GM19438 (cell line): ENCODE results near the gene ATXN7L3.

Source experiments
- ATAC-seq: cut with Tn5 transposase; IDR thresholded peaks from one replicate; pipeline ENCODE4 v1.9.1; 2021; ENCODE audit warnings: low read depth; ENCODE audit not compliant: unreplicated experiment

ATXN7L3 gene

GRCh38 chr17:44203731-44204440 is 4.2 kb upstream of the ATXN7L3 start:
- ATAC-seq, result no peak

DNA sequence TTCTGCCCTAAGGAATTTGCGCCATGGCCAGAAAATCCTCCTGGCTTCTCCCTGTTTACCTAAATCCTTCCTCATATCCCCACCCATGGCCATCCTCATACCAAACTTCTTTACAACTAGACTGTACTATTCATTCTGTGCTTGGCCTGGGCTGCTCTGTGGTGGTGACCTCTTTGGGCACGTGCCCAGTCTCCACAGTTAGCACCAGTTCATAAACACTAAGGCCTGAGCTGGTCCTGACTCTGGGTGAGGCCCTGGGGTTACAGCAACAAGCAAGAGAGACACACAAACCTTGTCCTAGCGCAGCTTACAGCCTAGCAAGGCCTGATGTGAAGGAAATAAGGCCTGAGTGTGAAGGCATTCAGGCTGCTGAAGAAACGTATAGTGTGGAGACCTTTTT is 3.1 kb upstream of the ATXN7L3 start:
- ATAC-seq, result no peak

- no peak for ATAC-seq
These were observed 933 bp upstream of the ATXN7L3 start for GRCh38 chr17:44200478-44201155.

DNA sequence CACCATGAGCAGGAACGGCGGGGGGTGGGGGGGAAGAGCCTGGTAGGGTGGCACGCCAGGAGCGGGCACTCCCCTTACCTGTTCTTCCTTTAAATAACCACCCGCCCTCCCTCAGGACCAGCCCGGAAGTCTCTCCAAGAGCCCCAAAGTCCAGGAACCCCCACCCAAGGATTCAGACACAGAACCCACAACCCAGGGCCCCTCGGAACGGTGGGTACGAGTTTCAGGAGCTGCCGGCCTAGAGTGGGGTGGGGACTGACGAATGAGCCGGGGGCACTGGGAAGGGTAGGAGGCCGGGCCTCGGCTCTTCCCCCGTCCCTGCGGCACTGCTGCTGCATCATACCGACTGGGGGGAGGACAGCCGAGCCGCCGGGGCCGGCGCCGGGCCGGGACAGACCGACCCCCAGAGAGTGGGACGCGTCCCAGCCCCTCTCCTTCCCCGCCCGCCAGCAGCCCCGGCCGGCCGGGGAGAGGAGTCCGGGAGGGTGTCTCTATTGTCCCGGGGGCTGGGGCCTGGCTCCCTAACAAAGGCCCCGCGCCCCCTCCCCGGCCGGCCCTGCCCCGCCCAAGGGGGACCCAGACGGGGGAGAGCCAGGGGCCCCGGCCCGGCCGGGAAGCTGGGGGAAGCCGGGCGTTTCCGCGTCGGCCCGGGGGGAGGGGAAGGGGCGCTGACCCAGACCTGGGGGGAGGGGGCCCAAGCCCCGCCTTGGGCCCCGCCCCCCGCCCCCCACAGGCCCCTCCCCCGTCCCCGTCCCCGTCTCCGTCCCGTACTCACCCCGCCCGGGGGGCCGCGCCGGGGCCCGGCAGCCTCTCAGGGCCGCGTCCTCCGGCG is 747 bp downstream of the ATXN7L3 start:
- ATAC-seq, result peak; percentile 9

DNA sequence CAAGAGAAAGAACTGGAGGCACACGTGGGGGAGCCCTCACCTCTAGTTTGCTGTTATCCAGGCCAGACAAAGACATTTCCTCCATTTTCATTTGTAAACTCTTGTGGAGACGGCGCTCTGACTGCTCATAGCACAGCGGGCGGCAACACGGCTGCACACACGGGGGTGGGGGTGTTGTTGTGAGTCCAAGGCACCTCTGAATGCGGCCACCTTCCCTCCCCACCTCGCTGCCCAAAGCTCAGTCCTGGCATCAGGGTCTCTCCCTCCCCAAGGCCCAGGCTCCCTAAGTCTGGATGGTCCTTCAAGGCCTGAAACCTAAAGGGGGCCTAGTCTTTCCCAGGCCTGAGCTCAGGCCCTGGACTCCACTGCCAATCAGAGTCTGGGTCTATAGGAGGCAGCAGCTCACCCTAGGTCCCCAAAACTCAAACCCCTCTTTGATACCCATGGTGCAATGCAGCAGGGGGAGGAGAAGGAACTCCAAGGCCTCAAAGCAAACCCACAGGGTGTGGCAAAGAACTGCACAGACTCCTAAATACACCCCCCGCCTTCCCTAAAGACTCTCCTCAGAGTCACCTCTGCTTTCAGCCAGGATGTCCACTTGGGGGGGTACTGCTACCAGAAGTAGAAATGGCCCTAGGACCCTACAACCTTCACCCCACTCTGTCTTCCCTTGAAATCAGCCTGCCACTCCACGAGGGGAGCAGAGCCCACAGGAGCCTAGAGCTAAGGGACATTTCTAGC is 1.5 kb downstream of the ATXN7L3 start:
- no peak for ATAC-seq

- no peak for ATAC-seq
These were observed 2.6 kb downstream of the ATXN7L3 start for GRCh38 chr17:44197107-44197506.

DNA sequence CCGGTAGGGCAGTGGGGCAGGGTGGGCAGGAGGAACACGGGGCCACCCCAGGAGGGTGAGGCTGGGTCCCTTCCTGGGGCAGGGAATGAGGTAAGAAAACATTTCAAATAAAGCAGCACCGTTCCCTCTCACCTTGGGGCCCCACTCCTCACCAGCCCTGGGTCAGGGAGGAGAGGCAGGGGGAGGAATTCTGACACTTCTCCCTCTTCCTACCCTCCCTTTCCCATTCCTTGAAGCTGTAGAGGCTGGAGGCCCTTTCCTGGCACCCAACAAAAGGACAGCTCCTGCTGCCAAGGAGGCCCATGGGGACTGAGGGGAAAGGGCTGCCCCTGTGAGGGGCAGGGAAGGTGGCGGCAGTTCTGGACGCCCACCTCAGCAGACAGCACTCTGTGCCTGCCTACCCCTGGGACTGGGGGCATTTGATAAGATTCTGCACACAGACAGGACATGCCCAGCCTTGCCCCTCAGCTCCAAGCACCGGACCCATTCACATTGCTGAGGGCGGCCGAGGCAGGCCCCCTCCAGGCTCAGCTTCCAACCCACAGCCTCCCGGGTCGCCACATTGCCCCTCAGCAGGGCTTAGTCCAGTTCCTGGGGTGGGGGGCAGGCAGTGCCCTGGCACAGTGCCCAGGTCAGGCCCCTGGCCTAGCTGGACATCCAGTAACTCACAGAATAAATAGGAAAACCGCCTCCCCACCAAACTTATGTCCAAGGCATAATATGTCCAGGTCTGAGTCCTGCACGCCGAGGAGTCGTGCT is 6.2 kb downstream of the ATXN7L3 start:
- no peak for ATAC-seq

DNA sequence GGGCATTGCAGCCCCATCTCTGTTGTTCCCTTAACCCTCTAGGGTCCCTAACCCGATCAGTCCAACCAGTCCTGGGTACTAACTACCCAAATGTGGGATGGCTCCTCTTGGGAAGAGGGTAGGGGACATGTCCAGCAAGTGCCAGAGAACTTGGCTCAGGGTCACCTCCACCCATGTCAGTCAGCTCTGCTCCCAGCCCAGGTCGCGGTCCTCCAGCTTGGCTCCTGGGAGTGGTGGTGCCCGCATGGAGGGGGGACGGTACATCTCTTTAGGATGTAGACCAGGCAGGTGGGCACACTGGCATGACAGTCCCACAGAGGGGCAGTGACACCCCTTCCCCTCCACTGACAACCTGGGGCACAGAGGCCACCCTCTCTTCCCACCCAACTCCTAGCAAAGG is 6.9 kb downstream of the ATXN7L3 start:
- no peak for ATAC-seq

- no peak for ATAC-seq
These were observed 7.7 kb downstream of the ATXN7L3 start for GRCh38 chr17:44191941-44192496.

DNA sequence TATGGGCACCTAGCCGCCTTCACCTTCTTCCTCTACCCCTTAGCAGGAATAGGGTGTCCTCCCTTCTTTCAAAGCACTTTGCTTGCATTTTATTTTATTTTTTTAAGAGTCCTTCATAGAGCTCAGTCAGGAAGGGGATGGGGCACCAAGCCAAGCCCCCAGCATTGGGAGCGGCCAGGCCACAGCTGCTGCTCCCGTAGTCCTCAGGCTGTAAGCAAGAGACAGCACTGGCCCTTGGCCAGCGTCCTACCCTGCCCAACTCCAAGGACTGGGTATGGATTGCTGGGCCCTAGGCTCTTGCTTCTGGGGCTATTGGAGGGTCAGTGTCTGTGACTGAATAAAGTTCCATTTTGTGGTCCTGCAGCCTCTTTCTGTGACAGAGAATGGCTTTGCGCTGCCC is 8.3 kb downstream of the ATXN7L3 start:
- no peak for ATAC-seq

- ATAC-seq, result no peak
These were observed 9.2 kb downstream of the ATXN7L3 start for GRCh38 chr17:44190481-44190880.

- ATAC-seq, result no peak
These were observed 10.9 kb downstream of the ATXN7L3 start for GRCh38 chr17:44188576-44189403.

DNA sequence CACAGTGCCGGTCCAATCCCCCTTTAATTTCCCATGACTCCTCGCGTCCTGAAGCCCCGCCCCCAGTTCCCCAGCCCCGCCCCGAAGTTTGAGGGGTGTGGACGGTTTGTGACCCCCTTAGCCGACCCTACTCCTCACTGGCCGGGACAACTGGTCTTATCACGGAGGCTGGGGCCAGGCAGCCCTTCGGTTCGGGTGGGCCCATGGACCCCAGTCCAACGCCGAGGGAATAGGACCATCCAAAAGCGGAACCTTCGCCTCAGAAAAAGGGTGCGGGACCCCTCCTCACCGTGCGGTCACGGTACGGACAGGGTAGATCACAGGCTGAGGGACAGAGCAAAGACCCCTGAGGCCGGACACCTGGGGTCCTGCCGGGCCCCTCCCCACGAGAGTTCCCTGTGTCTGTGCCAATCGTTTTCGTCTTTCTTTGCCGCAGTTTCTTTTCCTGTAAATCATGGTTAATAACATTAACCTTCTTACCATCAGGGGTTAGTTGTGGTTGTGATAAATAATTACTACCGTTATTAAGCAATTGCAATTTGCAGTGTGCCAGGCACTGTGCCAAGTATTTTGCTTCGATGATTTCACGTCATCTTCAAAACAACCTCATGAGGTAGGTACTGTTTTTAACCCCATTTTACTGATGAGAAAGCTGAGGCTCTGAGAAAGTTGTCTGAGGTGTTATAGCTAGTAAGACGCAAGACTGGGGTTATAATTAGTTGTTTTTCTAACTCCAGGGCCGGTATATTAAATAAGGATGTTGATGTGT is 12.4 kb downstream of the ATXN7L3 start:
- ATAC-seq, result peak; percentile 54

DNA sequence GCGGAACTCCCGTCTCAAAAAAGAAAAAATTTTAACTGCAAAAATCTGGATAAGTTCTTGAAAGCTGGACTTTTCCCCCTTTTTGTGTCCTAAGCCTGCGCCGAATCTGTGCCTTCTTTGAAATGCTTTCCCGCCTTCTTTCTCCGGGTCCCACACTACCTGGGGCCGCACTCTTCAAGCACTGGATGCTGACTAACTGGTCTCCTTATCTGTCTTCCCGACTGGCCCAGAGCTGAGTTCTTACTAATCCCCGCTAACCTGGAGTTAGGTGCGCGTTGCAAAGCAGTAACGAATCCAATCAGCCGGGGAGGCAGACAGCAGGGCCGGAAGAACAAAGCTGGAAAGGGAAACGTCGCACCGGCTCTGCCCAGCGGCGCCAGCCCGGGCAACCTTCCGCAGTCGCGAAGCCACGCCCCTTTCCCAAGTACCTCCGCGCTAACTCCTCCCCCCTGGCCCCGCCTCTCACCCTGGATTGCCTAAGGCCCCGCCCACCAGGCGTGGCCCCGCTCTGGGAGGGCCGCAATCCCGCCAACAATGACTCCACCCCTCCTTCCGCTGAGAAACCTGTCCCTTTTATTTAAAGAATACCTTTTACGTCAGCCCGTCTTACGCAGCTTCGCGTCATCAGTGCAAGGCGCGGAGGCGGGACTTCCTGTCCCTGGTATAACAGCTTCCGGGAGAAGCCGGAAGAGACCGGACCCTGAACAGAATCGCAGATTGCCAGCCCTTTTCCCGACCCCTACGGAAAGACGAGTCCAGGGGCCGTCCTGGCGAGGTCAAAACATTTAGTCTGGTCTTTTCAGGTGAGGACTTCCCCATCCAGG is 13.2 kb downstream of the ATXN7L3 start, which contains the start of gene TMUB2:
Gene TMUB2 (plus strand): TSS at position 666 of the 824 bp plus-strand sequence. CDS start 737 bp downstream, outside the sequence.
- peak; percentile 84 for ATAC-seq

- ATAC-seq, result no peak
These were observed 15.4 kb downstream of the ATXN7L3 start for GRCh38 chr17:44184212-44184810.

- ATAC-seq, result no peak
These were observed 16.7 kb downstream of the ATXN7L3 start for GRCh38 chr17:44183024-44183423.

GRCh38 chr17:44178133-44178532 is 21.6 kb downstream of the ATXN7L3 start:
- ATAC-seq, result no peak
